Activated CD4-positive, alpha-beta memory T cell treated with anti-CD3 and anti-CD28 coated beads for 36 hours (primary cell): Measurements from ENCODE around the gene TBC1D20. TPM values are rescaled to one million over a fixed set of nuclear protein-coding genes. Genes with fewer than 3 reads are reported as not detected.
"Not testable (repeated sequence)": the region's sequence is repeated elsewhere in the genome, so short reads cannot be mapped to it uniquely, and the experiment has no call there.

Experiments used
- CTCF ChIA-PET: fragments of 350-600 bp; sonication (Branson Sonifier 250); formaldehyde crosslinking; loops from one replicate; lab custom pipeline; 2021; ENCODE audit warnings: antibody characterized with exemption, inconsistent platforms; lab: Charles Lee
- POLR2A ChIA-PET: fragments of 350-600 bp; sonication (Branson Sonifier 250); formaldehyde crosslinking; loops from one replicate; lab custom pipeline; 2021; ENCODE audit warnings: antibody characterized with exemption; lab: Charles Lee
- DNase-seq: peaks from one replicate; pipeline ENCODE4 v3.0.0-alpha.2; 2020
- H3K27ac Mint-ChIP-seq: one replicate; pipeline ENCODE4 v1.8.0; 2021; ENCODE audit warnings: mixed read lengths
- H3K27me3 Mint-ChIP-seq: one replicate; pipeline ENCODE4 v1.8.0; 2021; ENCODE audit warnings: mixed read lengths
- H3K36me3 Mint-ChIP-seq: one replicate; pipeline ENCODE4 v1.8.0; 2021; ENCODE audit warnings: mixed read lengths
- H3K4me1 Mint-ChIP-seq: one replicate; pipeline ENCODE4 v1.8.0; 2021; ENCODE audit warnings: low read depth, mixed read lengths
- H3K4me3 Mint-ChIP-seq: one replicate; pipeline ENCODE4 v1.8.0; 2021; ENCODE audit warnings: mild to moderate bottlenecking, mixed read lengths
- H3K9me3 Mint-ChIP-seq: one replicate; pipeline ENCODE4 v1.8.0; 2021; ENCODE audit warnings: mixed read lengths
- intact Hi-C: fragments of 100-400 bp; cut with micrococcal nuclease; formaldehyde crosslinking; loops from one replicate; pipeline ENCODE4 v1.15.1; 2023
- total RNA-seq, 2 experiments: library from RNA; stranded (reverse); gene quantifications; one replicate each; pipeline ENCODE4 v1.2.3, GENCODE V29; 2021

The TBC1D20 gene
- total RNA-seq, 2 experiments from 2014 or later = 18.8 to 20.4 TPM

DNA sequence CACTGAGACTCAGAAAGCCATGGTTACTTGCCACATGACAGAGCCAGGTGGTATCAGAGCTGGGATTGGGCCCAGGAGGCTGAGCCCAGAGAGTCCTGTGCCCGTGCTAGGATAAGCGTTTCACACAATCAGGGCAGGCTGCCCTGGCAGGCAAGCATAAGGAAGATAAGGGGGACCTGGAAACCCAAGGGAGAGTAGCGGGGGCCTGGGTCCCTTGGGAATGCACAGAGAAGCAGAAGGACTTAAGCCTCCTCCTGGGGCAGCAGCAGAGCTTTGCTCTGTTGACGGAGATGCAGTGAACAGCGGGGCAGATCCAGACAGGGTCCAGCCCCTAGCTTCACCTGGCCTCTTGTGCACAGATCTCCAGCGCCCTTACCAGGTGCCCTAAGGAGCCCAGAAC is 73.1 kb downstream of the TBC1D20 start:
- Mint-ChIP-seq H3K4me1 (no peaks in the 10 kb centered on the region), H3K36me3 (peaks cover 56% of the 10 kb centered on the region), H3K27ac (no peak overlapping the region), H3K4me3 (no peak overlapping the region), H3K9me3 (no peaks in the 10 kb centered on the region), H3K27me3 (no peaks in the 10 kb centered on the region)
- no peak for DNase-seq
- CTCF ChIA-PET = no interaction called here
- intact Hi-C loops = no loop called here
- POLR2A ChIA-PET = no interaction called here

DNA sequence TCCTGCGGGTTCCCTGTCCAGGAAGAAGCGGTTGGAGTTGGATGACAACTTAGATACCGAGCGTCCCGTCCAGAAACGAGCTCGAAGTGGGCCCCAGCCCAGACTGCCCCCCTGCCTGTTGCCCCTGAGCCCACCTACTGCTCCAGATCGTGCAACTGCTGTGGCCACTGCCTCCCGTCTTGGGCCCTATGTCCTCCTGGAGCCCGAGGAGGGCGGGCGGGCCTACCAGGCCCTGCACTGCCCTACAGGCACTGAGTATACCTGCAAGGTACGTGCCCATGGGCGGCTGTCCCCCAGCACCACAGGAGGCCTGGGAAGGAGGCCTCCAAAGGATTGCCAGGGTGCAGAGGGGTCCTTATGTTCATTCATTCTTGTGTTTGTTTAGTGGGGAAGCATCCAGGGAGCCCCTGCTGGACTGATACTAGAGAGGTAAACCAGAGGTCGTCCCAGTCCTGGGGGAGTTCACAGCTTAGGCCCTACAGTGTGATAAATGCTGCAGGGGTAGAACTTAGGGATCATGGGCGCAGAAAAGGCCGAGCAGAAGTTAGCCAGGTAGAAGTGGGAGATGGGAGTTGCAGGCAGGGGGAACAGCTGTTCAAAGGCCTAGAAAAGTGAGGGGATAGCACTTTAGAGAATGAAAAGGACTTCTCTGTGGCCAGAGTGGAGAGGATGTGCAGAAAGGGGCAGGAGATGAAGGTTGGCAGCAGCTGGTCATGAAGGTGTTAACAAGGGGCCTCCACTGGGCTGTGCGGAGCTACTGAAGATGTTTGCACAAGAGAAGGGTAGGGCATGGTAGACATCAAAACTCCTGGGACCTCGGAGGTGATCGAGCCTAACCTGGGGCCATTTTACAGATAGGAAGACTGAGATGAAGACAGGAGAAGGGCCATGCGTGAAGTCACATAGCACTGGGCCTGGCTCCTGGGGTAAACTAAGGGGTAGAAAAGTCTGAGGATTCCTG is 74.0 kb downstream of the TBC1D20 start:
- CTCF ChIA-PET = no interaction called here
- no peaks in the 10 kb centered on the region for H3K27me3 Mint-ChIP-seq
- no peaks in the 10 kb centered on the region for H3K9me3 Mint-ChIP-seq
- peaks cover 3% of the 10 kb centered on the region for H3K4me1 Mint-ChIP-seq
- intact Hi-C loops = no loop called here
- POLR2A ChIA-PET = no interaction called here
- H3K27ac Mint-ChIP-seq = no peak overlapping the region
- no peak for DNase-seq
- H3K36me3 Mint-ChIP-seq = peaks cover 52% of the 10 kb centered on the region
- H3K4me3 Mint-ChIP-seq = no peak overlapping the region

DNA sequence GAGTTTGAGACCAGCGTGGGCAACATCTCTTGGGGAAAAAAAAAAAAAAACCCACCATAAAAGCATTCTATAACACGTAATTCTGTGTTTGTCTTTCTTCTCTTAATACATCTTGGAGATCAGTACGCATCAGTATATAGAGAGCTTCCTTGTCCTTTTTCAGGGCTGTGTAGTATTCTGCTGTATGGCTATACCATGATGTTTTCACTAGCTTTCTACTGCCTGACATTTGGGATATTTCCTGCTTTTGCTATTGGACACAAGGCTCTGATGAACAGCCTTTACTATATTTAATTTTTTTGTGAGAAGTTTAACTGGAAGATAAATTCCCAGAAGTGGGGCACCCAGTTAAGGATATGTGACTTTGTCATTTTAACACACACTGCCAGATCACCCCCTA is 74.8 kb downstream of the TBC1D20 start:
- Mint-ChIP-seq H3K9me3 (no peaks in the 10 kb centered on the region), H3K4me3 (no peak overlapping the region), H3K27me3 (no peaks in the 10 kb centered on the region), H3K36me3 (peaks cover 47% of the 10 kb centered on the region), H3K27ac (no peak overlapping the region), H3K4me1 (peaks cover 6% of the 10 kb centered on the region)
- DNase-seq = no peak
- intact Hi-C loops = no loop called here
- CTCF ChIA-PET = no interaction called here
- POLR2A ChIA-PET = no interaction called here

DNA sequence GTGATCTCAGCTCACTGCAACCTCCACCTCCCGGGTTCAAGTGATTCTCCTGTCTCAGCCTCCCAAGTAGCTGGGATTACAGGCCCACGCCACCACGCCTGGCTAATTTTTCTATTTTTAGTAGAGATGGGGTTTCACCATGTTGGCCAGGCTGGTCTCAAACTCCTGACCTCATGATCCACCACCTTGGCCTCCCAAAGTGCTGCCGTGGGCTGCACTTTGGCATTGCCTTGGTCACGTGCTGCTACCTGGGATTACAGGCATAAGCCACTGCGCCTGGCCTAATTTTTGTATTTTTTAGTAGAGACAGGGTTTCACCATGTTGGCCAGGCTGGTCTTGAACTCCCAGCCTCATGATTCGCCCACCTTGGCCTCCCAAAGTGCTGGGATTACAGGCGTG is 75.7 kb downstream of the TBC1D20 start:
- H3K27ac Mint-ChIP-seq, intact Hi-C loops, DNase-seq, H3K4me3 Mint-ChIP-seq, H3K9me3 Mint-ChIP-seq, CTCF ChIA-PET, H3K27me3 Mint-ChIP-seq: not testable (repeated sequence)
- H3K4me1 Mint-ChIP-seq = peaks cover 13% of the 10 kb centered on the region
- peaks cover 44% of the 10 kb centered on the region for H3K36me3 Mint-ChIP-seq
- POLR2A ChIA-PET = interaction anchor here (1.3 kb wide), 1 partner anchor 12 kb away, joined by 5 read pairs; no protein-coding TSS in a partner anchor

Other genes starting within 250 kb of the TBC1D20 start
- gene DEFB129, start 235.3 kb downstream of the TBC1D20 start, total RNA-seq = not detected
- not detected for gene DEFB132, start 204.8 kb downstream of the TBC1D20 start, total RNA-seq
- gene C20orf96, start 171.8 kb downstream of the TBC1D20 start, total RNA-seq = 1 to 10 TPM; 5.4 to 6.4 TPM
- gene ZCCHC3, start 165.0 kb downstream of the TBC1D20 start, total RNA-seq = 10 to 100 TPM; 15.2 to 15.9 TPM
- gene SOX12, start 137.0 kb downstream of the TBC1D20 start, total RNA-seq = 1 to 10 TPM; 4.4 to 4.7 TPM
- 1 to 10 TPM; 9.5 to 9.7 TPM for gene NRSN2, start 115.4 kb downstream of the TBC1D20 start, total RNA-seq
- gene TRIB3, start 81.8 kb downstream of the TBC1D20 start, total RNA-seq = 10 to 100 TPM; 42.6 to 43.5 TPM
- 100 to 1,000 TPM; 137 to 139 TPM for gene RBCK1, start 54.2 kb downstream of the TBC1D20 start, total RNA-seq
- gene CSNK2A1, start 81.3 kb upstream of the TBC1D20 start, total RNA-seq = 100 to 1,000 TPM; 154 to 155 TPM
- not detected for gene TCF15, start 147.8 kb upstream of the TBC1D20 start, total RNA-seq
- 10 to 100 TPM; 13.3 to 14.1 TPM for gene SRXN1, start 190.7 kb upstream of the TBC1D20 start, total RNA-seq
- gene SCRT2, start 213.3 kb upstream of the TBC1D20 start, total RNA-seq = not detected